Fibroblast of pulmonary artery (primary cell): ENCODE data around the gene SALL2.
"Not testable (repeated sequence)": the region's sequence is repeated elsewhere in the genome, so short reads cannot be mapped to it uniquely, and the experiment has no call there.

Experiments used
- DNase-seq: peaks from one replicate; pipeline ENCODE4 v3.0.0-alpha.2; 2010; ENCODE audit warnings: low read depth
- H3K4me3 ChIP-seq: replicated peaks from 2 replicates; pipeline ENCODE4 v1.5.1; 2011; ENCODE audit warnings: low read depth, mild to moderate bottlenecking, control low read depth, low read length, moderate library complexity
- TF ChIP-seq, protein P1 (sequence below): IDR thresholded peaks from 2 replicates; pipeline ENCODE4 v1.5.1; 2011; ENCODE audit warnings: mild to moderate bottlenecking, control low read depth, low read length, inconsistent platforms; ENCODE audit errors: missing control alignments

Gene SALL2

DNA sequence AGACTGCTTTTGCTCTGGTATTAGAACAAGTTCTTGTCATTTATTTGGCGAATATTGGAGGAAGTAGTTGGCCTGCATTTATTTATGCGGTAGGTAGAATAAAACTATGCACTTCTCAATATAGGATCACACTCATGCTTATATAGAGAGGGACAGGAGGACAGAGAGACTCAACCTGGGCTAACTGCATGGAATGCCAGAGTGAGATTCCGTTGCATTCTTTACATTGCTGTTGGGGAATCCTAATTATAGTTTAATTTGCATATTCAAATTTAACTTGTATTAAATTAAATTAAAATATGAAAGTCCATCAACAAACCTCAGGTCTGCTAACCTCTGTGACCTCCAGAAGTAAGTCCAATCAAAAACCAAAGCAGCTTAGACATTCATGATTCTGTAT, 27.1 kb upstream of the SALL2 start:
- no peak for DNase-seq
- TF ChIP-seq, protein P1, sequence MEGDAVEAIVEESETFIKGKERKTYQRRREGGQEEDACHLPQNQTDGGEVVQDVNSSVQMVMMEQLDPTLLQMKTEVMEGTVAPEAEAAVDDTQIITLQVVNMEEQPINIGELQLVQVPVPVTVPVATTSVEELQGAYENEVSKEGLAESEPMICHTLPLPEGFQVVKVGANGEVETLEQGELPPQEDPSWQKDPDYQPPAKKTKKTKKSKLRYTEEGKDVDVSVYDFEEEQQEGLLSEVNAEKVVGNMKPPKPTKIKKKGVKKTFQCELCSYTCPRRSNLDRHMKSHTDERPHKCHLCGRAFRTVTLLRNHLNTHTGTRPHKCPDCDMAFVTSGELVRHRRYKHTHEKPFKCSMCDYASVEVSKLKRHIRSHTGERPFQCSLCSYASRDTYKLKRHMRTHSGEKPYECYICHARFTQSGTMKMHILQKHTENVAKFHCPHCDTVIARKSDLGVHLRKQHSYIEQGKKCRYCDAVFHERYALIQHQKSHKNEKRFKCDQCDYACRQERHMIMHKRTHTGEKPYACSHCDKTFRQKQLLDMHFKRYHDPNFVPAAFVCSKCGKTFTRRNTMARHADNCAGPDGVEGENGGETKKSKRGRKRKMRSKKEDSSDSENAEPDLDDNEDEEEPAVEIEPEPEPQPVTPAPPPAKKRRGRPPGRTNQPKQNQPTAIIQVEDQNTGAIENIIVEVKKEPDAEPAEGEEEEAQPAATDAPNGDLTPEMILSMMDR, result no peak

DNA sequence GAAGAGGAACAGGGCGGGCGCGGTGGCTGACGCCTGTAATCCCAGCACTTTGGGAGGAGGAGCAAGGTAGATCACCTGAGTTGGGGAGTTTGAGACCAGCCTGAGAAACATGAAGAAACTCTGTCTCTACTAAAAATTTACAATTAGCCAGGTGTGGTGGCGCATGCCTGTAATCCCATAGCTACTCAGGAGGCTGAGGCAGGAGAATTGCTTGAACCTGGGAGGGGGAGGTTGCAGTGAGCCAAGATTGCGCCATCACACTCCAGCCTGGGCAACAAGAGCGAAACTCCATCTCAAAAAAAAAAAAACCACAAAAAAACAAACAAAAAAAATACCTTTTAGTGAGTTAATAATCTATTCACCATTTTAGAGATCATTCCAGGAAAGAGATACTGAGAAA, 18.4 kb upstream of the SALL2 start:
- DNase-seq, H3K4me3 ChIP-seq: not testable (repeated sequence)

More for the DNA sequence above, 27.1 kb upstream of the SALL2 start:
- H3K4me3 ChIP-seq, result no peak overlapping the region

DNA sequence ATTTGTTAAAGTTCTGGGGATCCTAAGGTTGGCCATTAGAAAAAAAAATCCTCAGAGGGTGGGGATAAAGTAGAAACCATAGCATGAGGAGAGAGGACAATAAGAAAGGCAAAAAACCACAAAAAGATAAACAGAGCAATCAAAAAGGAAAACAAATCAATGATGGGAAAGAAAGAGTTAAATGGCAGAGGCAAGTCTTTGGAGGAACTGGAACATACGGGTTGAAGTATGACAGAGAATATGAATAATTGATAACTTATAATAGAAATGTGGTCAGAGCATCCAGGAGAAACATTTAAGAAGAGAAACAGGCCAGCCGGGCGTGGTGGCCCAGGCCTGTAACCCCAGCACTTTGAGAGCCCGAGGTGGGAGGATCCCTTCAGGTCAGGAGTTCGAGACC, 17.8 kb upstream of the SALL2 start:
- no peak overlapping the region for H3K4me3 ChIP-seq
- TF ChIP-seq, protein P1, result no peak
- DNase-seq, result no peak

DNA sequence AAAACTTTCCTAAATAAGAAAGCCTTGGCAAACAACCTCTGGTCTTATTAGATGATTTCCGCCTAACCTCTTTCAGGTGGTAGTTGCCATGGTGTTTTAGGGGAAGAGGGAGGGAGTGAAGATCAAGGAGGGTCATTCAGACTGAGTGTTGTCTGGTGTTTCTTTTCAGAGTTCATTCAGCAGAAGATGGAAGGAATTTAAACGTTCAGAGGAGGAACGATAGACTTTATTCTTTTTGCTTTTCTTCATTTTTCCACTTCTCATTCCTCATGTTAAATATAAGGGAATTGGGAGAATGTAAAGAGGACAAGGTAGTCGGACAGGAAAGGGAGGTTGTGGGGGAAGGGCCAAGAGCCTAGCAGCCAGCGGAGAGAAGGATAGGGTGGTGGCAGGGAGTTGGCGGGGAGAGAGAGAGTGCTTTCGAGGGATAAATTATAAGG, 17.4 kb upstream of the SALL2 start:
- TF ChIP-seq, protein P1, result no peak
- DNase-seq, result no peak
- H3K4me3 ChIP-seq, result no peak overlapping the region

DNA sequence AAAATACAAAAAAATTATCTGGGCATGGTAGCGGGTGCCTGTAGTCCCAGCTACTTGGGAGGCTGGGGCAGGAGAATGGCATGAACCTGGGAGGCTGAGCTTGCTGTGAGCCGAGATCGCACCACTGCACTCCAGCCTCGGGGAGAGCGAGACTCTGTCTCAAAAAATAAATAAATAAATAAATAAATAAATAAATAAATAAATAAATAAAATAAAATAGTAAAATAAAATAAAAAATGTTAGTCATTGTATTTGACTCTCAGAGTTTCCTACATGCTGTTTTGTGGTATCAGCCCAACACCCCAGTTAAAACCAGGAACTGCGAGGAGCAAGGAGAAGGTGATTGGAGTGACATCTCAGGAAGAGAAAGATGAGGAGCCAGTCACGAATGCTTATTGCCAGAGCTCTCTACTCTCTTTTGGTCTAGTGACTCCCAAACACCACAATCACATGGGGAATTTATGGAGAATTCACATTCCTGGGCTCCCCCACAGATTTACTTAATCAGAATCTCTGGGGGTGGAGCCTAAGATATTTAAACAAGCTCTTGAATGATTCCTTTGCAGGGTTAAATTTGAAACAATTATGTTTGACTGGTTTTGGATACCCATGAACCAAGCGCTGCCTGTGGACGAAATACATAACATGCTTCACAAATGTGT, 15.4 kb upstream of the SALL2 start:
- TF ChIP-seq, protein P1, result no peak
- DNase-seq, result no peak
- no peak overlapping the region for H3K4me3 ChIP-seq

DNA sequence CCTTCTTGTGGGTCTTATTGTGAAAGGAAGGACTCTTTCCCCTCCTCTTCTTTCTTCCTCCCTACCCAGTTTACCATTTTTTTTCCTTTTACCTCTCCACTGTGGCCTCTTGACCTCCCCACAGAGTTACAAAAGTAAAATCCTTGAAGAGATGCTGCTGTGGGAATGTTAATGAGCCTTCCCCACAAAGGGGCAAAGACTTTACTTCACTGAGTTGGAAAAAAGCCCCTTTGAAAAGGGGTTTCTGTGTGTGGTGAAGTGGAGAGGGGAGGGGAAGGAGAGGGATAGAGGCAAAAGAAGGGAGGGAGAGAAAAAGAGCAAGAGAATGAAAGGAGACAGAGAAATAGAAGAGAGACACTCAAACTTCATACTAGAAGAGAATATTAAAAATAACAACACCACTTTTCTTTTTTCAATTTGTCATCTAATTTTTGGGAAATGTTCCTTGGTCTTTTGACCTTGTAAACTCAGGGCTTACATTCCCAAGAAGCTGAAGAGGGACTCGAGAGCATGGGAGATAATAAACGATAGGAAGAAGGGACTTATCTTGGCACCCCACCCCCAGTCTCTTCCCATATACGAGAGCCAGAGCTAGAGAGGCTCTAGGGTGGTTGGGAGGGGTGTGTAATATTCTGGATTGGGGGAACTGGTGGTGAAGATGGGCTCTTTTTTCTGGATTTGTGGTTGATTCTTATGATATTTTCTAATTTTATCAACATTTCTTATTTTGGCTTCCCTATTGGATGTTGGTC, 13.2 kb upstream of the SALL2 start:
- TF ChIP-seq, protein P1, result no peak
- no peak overlapping the region for H3K4me3 ChIP-seq

DNA sequence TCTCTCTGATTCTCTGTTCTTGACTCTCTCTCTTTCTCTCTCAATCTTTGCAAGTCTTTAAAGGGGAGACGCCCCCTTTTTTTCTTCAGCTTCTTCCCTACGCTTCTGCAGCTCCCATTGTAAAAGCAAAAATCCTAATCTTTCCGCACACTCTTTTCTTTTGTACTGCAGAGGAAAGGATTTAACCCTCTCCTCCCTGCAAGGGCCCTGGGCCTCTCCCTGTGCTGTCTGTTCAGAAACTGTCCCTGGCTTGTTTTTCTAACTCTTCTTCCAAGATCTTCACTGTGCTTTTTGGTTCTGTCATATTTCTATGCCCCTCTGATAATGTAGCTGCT, 10.9 kb upstream of the SALL2 start:
- peak overlapping the region; percentile 19 for H3K4me3 ChIP-seq
- DNase-seq, result no peak
- TF ChIP-seq, protein P1, result no peak

More for the DNA sequence above, 13.2 kb upstream of the SALL2 start:
- DNase-seq, result no peak
